CD4-positive, alpha-beta T cell treated with Interleukin-17A for 4 hours (primary cell): ENCODE results near the gene ATP11B.

Source experiments
- DNase-seq: peaks from one replicate; pipeline ENCODE4 v3.0.0-alpha.2; 2020; ENCODE audit warnings: mixed read lengths

Gene ATP11B

DNA sequence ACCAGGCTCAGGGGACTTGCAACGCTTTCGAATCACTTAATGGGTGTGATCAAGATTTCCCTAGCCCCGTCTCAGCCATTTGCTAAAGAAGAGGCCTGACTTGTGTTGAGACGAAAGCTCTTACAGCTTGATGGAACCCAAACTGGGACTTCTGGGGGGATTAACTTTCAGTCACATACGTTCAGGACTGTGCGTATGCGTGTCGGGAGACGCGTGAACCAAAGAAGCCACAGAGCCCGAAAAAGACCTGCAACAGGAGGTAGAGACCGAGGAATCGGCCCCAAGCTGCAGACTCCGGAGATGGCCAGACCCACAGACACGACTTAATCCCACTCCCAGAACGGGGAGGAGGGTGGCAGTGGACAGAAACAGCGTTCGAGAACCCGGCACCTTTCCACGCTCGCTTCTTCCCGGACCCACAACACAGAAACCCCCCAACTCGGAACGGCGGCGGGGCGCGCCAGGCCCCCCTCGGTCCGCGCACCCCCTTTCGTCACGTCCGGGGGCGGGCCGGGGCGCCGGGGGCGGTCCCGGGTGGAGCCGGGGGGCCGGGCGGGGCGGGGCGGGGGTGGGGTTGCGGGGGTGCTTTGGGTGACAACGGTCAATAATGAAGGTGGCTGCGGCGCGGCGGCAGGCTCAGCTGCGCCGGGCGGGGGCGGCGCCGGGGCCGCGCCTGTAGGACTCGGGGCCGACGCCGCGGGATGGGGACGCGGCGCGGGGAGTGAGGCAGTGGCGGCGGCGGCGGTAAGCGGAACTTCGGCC, at the start of gene ATP11B:
TSS of gene ATP11B (plus strand) at position 604 of the 762 bp plus-strand sequence. CDS start 256 bp downstream, outside the sequence.
- peak; percentile 88 for DNase-seq

DNA sequence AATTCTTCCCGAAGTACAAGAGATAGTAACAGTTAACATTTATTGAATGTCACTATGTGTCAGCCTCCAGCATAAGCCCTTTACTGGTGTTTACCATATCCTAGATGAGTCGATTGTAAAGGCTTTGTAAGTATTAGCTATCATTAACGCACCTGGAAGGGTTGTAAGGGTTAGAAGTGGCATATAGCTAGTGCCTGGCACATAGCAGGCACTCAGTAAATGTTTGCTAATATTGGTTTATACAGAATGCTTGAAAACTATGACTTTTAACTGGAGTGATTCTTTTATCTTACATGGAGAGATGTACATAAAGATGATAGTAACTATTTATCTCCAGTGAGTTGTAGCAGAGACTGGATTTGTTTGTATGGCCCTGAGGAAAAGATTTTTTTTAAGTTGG, 46.3 kb upstream of the ATP11B start:
- no peak for DNase-seq

DNA sequence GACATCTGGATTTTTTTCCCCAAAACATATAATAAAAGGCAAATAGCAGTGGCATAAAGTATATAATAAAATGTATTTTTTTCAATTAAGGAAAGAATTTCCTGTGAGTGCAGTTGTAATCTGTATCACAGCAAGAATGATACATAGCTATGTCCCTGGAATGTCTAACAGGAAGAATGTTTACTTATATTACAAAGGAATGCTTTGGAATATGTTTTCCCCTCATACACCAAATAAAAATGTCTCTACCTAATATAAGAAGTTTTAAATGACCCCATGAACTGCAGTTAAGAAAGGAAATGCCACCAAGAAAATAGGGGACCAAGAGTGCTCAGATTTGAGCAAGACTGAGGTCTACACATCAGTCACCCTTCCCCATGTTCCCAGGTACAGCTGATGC, 38.0 kb upstream of the ATP11B start:
- no peak for DNase-seq

DNA sequence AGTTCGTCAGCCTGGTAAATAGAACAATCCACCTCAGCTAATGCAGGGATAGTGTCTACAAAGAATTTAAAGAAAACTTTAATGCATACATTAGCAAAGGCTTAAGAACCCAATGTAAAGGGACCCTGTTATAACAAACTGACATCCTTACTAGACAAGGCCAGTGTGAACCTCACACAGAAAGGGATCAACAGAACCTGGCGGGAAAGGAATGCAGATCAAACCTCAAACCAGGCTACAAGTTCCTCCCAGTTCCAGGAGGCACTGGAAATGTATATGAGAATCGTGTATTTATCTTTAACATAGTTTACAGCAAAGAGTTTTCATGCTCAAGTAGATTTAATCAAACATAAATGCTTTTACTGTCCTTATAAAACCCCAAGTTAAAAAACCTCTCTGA, 37.6 kb upstream of the ATP11B start:
- no peak for DNase-seq

DNA sequence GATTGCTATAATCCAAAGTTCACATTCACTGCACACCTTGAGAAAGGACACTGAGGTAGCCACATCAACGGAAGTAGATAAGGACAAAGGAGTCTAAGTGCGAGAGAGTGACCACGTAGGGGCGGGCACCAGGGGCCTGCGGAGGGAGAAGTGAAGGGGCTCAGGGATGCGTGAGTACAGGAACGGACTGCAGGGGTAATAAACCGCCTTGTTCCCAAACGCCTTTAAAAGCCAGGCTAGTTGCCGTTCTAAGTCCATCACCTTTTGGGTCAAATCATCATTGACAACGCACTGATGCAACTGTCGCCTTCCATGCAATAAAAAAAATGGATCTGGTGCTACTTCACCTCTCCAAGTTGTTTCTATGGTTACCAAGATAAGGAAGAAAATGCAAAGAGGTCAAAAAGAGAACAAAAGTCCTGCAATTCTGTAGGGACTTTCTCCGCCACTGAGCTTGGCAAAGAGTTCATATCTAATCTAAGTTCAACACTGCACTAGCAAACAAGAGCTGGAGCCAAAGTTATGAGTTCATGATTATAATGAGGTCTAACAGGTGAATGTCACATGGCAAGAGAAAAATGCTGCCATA, 32.6 kb upstream of the ATP11B start:
- no peak for DNase-seq

DNA sequence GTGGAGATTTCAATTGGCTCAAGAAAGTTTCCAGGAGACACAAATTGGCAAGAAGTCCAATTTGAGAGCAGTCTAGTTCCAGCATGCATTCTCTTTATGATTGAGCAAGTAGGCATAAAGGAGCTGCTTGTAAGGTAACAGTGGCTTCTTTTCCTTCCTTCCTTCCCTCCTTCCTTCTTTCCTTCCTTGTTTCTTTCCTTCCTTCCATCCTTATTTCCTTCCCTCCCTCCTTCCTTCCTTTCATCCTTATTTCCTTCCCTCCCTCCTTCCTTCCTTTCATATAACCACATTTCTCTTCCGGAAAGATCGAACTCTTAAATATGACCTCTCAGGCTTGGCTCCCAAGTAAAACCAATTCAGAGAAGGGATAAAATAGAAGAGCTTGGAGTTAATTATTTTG, 29.4 kb upstream of the ATP11B start:
- no peak for DNase-seq

DNA sequence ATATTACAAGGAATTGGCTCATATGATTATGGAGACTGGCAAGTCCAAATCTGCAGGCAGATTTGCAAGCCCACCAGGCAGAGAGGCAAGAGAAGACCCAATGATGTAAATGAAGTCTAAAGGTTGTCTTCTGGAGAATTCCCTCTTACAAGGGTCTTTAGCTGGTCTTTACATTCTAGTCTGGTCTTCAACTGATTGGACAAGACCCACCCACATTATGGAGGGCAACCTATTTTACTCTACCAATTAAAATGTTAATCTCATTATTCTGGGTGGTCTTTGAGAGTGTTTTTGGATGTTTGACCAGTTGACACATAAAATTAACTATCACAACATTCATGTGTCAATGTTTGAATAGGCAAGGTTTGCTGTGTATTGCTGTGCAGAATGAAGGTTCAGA, 28.0 kb upstream of the ATP11B start:
- DNase-seq = no peak

DNA sequence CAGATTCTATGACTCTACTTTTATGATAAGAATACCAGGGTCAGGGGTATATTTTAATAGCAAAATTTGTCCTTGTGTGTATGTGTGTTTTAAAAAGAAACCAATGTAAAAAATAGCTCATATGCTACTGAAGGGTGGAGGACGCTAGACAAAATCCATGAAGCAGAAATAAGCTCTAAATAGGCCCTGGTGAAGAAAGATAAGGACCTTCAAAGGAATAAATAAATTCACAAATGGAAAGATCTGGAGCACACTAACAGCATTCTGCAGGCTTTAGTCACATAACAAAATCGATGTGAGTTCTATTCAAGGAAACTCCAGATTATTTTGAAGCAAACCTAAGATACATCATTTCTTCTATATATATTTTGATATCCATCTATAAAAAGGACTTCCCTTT, 27.2 kb upstream of the ATP11B start:
- no peak for DNase-seq

DNA sequence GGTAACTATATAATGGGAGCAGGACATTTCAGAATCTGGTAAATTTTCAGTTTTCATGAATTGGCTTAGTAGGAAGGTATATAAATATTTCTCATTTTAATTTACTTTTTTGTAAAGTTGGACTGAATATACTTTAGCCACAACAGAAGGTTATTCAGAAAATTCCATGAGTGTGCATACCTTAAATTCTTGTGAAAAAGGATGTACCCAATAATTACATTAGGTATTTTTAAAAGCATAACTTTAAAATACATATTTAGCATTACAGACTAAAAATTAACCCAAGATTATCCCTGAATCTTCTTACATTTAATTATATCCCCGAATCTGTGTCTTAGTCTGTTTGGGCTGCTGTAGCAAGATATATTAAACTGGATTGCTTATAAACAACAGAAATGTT, 24.9 kb upstream of the ATP11B start:
- no peak for DNase-seq

DNA sequence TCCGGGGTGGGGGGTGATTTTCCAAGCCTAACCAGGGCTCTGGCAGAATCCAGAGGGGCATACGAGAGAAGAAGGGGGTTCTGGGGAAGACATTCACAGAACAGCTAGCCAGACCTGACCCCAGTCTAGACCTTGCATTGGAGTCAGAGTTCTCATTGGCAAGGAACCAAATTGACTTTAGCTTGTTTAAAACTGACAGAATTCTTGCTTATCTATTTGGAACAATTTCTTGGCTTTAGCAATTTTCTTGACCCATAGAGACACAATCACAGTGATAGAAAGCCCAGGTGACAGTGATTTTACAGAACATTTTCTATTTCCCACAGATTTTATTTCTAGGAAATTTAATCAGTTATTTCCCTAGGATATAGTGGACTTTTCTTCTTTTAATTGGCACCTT, 23.6 kb upstream of the ATP11B start:
- no peak for DNase-seq

DNA sequence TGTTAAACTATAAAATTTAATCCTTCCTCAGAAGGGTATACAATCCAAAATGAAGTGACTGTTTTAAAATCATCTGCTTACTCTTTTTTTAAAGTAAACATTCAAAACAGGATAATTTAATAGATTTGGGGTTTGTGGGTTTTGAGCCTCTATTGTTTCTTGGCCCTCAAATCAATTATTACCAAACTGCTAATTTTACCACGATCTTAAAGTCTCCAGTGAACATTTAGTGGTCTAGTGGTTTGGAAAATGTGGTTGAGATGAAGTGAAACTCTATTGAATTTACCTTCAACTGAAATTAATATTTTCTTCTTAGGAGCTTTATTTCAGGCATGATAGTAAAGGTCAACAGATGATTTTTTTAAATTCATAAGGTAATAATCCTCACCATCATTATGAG, 11.2 kb upstream of the ATP11B start:
- no peak for DNase-seq

DNA sequence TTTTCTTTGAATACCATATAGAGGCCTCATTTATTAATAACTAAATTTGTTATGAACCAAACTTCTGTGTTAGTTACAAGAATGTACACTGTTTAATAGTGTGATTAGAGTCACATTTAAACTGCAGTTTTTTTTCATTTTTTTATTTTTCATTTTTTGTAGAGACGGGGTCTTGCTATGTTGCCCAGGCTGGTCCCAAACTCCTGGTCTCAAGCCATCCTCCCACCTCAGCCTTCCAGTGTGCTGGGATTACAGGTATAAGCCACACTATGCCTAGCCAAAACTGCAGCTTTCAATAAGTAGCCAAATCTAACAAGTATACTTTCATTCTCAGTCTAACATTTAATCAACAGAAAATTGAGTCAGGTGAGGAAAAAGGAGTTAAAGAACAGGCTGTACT, 10.2 kb upstream of the ATP11B start:
- no peak for DNase-seq

DNA sequence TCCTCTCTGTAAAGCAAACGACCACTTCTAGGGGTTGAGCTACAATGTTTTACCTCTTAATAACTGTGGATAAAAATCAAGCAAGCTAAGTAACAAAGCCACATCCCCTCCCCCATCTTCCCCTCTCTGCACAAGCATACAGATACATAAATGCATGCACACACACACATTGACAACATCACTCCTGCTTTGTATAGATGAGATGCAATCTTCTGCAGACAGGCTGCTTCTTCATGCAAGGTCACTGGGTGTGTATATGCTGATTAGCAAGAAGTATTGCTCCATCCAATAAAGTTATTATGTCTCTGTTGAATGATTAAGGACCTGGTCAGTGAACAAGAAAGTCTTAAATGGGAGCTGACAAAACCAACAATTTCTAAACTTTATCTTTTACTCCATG, 8.8 kb upstream of the ATP11B start:
- no peak for DNase-seq

DNA sequence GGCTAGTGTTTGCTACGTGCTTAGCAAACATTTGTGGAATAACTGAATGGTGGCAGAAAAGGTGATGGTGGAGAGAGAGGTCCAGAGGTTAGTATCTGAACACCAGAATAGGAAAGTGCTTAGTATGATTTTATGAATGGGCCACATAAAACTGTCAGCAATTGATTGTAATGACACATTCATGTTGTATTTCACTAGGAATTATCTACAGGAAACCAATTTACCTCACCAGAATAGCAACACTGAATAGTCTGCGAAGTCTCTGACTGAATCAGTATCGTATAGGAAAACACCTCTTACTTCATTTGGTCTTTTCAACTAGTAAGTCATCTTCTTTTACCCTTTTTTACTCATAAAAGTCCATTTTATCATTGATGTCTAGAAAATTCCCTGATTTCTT, 8.2 kb upstream of the ATP11B start:
- no peak for DNase-seq

DNA sequence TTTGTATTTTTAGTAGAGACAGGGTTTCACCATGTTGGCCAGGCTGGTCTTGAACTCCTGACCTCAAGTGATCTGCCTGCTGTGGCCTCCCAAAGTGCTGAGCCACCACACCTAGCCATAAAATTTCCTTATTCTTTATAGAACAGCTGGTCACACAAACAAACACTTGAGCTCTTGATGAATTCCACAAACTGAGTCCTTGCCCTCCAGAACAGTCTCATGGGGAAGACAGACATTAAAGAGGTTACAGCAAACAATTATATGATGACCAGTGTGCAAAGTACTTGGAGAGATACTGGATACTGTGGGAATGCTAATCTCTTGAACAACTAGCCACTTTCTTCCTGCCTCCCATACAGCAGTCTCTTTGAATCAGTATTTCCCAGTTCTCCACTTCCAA, 7.5 kb upstream of the ATP11B start:
- no peak for DNase-seq

DNA sequence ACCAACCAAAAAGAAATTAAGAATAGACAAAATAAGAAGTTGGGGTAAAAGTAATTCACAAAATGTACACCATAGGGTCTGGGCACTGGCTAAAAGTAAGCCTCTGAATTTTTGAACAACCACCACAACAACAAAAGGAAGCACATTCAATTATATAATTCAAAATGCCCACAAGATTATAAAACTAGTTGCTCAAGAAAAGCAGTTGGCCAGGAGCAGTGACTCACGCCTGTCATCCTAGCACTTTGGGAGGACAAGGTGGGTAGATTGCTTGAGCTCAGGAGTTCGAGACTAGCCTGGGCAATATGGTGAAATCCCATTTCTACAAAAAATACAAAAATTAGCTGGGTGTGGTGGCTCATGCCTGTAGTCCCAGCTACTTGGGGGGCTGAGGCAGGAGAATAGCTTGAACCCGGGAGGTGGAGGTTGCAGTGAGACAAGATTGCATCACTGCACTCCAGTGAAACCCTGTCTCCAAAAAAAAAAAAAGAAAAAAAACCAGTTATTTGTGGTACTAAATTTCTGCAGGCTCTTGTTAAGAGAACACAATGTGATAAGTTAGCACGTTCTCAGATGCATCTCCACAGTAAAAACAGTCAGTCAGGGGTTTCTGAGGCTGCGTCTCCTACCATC, 6.6 kb upstream of the ATP11B start:
- DNase-seq = no peak

DNA sequence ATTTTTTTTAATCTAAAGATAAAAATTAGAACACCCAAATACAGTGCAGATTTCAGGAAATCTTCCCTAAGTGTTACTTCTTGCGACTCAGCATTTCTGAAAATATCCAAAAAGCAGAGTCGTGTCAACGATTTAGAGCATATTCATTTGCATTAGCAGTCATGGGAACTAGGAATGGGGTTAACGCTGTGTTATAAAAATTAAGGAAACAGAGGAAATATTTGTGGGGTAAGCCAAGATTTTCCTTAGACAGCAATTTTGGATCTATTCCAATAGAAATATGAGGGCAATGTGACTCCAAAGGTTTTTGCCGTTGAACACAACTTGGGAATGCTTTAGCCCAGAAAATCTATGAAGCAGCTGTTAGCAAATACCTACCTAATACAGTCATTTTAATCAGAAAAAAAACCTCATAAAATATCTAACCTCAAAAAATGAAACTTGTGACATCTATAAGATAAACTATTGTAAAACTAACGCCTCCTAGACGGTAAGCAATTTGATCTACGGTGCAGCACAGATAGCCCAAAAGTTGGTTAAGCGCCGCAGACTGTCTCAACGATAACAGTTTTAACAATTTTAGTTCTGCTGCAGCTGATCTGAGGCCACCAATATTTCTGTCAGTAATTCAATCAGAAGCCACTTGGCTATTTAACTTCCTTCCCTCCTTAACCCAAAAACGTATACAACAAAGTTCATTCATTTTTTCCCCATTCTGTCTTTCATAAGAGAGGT, 5.8 kb upstream of the ATP11B start:
- DNase-seq = no peak

DNA sequence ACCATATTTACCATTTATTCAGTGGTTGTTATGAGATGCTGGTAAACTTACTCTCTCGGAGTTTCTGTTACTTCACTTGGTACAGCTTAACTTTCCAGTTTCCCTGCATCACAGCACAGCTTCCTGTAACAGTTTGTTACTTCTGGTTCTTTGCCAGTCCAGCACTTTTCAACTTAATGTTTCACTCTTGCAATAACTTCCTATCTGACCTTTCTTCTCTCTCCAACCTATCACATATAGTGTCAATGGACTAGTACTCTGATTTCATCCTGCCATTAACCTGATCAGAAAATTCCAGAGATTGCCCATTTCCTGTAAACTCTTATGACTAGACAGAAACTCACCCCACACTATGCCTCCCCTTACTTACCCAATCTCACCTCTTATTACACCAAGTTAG, 3.9 kb upstream of the ATP11B start:
- DNase-seq = no peak

DNA sequence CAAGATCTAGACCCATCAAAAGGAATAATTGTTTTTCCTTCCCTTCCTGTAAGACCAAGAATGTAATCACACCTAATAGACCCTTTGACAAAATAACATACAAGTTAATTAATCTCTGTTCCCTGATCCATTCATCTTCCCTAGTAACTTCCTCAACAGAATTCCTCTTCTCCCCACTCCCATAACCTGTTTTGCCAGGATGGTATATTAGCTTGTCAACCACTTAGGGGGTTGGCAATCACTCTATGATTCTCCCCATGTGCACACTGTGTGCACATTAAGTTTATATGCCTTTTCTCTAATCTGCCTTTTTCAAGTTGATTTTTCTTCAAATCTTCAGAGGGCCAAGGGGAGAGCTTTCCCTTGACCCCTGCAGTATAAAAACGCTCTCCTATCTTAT, 2.7 kb upstream of the ATP11B start:
- no peak for DNase-seq

DNA sequence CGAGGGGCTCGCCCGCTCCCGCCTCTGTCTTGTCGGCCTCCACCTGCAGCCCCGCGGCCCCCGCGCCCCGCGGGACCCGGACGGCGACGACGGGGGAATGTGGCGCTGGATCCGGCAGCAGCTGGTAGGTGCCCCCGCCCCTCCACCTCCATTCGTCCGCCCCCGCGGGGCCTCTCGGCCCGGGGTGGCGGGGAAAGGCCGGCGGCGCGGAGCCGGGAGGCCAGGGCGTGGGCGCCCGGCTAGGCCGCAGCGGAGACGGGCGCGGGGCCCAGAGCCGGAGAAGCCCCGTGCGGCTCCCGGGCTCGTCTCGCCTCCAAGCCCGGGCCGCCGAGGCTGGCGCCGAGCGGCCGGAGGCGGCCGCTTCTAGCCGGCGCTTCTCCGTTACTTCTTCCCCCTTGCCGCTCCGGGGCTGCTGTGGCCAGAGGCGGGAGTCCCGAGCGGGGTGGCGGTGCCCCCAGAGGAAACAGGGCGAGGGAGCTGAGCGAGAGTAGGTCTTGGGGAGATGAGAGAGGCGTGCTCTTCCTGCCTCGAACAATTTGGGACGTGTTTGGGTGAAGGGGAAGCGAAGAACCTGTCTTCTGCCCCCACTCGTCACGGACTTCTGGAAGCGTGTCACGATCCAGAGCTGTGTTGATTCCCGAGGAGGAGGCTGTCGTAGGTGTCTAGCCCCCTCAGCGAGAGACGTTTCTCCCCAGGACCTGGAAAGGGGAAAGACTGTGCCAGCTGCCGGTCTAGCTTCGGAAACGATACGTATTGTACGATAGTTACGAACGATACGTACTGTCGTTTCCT, 555 bp downstream of the ATP11B start:
- peak; percentile 54 for DNase-seq

DNA sequence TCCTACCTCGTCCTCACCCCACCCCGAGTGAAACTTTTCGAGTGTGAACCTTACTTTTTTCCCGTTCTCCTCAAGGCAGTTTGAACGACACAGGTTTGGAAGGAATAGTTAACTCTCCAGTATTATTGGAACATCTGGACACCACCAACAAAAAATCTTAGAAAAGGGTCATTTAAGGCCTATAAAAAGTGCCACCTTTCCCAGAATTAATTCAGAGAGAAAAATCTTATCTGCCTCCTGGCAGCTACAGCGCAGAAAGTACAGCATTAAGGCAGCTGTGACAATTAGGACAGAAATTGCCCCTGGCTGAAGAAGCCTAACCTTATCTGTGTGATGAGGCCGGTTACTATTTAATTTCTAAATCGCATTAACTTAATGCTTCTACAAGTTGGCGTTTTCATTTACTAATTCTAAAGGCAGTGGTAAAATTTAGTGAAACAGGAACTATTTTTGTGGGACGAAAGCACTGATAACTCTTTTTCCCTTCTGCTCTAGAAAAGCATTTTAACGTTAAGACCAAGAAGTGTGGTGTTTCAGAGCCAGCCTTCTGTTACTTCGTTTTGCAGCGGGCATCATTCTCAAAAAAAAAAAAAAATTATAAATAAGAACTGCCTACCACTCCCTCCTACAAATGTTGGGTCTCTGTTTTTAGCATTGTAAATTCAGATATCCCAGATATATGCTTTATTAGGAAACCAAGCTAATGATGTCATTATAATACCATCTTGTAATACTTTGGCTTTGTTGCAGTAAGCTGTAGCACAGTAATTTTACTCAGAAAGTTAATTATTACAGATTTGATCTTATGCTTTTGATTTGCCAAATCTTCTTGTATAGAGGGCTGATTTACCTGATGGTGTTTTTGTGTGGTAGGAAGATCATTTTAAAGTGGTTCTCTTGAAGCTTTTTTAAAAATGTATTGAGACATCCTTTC, 1.4 kb downstream of the ATP11B start:
- DNase-seq = peak; percentile 7

DNA sequence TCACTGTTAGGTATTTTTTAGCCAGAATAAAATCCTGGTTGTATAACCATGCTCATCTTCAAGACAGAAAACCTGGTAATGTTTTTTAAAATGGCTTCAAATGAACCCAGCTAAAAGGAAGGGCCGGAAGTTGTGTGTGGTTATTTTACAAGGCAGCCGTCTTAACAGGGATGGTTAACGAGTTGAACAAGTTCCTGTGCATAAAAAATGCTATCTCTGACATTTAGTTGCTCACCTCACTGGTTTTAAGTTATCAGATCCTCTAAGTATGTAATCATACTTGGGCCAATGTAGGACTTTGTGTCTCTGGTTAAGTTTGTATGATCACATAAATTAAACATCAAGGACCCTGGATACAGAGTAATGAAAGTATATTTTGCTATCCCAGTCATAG, 2.1 kb downstream of the ATP11B start:
- peak; percentile 53 for DNase-seq
